AG04450 (cell line): Measurements from ENCODE around the gene NEDD8. TPM values are rescaled to one million over a fixed set of nuclear protein-coding genes. Genes with fewer than 3 reads are reported as not detected.
A peak's percentile ranks its signal among the peaks of the same experiment; 100 is the strongest.
"Not testable (repeated sequence)": the region's sequence is repeated elsewhere in the genome, so short reads cannot be mapped to it uniquely, and the experiment has no call there.

Source experiments
- CTCF ChIA-PET: fragments of 300-600, 350-600 bp; formaldehyde crosslinking; extraction: SDS; loops from one replicate; lab custom pipeline; 2022; ENCODE audit warnings: antibody characterized with exemption, inconsistent platforms; lab: Charles Lee
- POLR2A ChIA-PET: fragments of 350-600 bp; formaldehyde crosslinking; extraction: SDS; loops from one replicate; lab custom pipeline; 2021; ENCODE audit warnings: antibody characterized with exemption, inconsistent platforms; lab: Yijun Ruan, JAX
- DNase-seq: peaks from one replicate; pipeline ENCODE4 v3.0.0-alpha.2; 2011; ENCODE audit warnings: low read depth, low spot score
- H3K27ac ChIP-seq: one replicate; pipeline ENCODE4 v1.5.1; 2012; ENCODE audit warnings: low read depth, low read length, control low read depth
- H3K27me3 ChIP-seq: one replicate; pipeline ENCODE4 v1.6.0; 2012; ENCODE audit warnings: low read length; ENCODE audit not compliant: control insufficient read depth, insufficient read depth
- H3K4me3 ChIP-seq: 2 replicates; pipeline ENCODE4 v1.5.1; 2011; ENCODE audit warnings: mild to moderate bottlenecking, low read depth, low read length, control low read depth
- H3K9me3 ChIP-seq: 2 replicates; pipeline ENCODE4 v1.5.1; 2012; ENCODE audit warnings: low read length; ENCODE audit not compliant: control insufficient read depth, insufficient read depth
- polyA plus RNA-seq: library from polyadenylated mRNA; depleted of rRNA; stranded (reverse); fragments of >200 nt; gene quantifications from 2 replicates; pipeline ENCODE4 v1.2.3, GENCODE V29; 2011
- TF ChIP-seq, protein P1 (sequence below): IDR thresholded peaks from 2 replicates; pipeline ENCODE4 v1.5.1; 2011; ENCODE audit warnings: low read depth, low read length, control low read depth, inconsistent platforms

Gene NEDD8
- polyA plus RNA-seq, 1 experiment = 363 TPM

DNA sequence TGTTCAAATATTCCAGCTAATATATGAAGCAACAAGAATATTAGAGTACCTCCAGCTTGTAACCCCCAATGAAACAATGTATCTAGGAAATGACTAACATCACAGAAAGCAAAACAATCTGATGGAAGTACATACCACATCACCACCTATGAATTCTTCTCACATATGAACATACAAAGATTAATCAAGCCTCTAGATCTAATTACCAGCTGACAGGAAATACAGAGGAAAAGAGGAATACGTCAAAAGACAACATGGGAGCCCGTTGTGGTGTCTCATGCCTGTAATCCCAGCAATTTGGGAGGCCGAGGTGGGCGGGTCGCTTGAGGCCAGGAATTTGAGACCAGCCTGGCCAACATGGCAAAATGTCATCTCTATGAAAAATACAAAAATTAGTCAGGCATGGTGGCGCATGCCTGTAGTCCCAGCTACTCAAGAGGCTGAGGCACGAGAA lies 7.5 kb downstream of the NEDD8 start:
- no peak overlapping the region for H3K4me3 ChIP-seq
- ChIA-PET POLR2A (interaction anchor here (1.2 to 1.4 kb wide), 2 partner anchors 11 to 17 kb away, joined by 4 to 7 read pairs; partner anchors contain the start of genes CHMP4A and TINF2), CTCF (interaction anchor here (0.5 to 1.0 kb wide), 2 partner anchors 18 to 176 kb away, joined by 3 read pairs; partner anchors contain the start of gene TINF2)
- H3K27me3 ChIP-seq = no peaks in the 10 kb centered on the region
- H3K9me3 ChIP-seq = no peaks in the 10 kb centered on the region
- TF ChIP-seq, protein P1, sequence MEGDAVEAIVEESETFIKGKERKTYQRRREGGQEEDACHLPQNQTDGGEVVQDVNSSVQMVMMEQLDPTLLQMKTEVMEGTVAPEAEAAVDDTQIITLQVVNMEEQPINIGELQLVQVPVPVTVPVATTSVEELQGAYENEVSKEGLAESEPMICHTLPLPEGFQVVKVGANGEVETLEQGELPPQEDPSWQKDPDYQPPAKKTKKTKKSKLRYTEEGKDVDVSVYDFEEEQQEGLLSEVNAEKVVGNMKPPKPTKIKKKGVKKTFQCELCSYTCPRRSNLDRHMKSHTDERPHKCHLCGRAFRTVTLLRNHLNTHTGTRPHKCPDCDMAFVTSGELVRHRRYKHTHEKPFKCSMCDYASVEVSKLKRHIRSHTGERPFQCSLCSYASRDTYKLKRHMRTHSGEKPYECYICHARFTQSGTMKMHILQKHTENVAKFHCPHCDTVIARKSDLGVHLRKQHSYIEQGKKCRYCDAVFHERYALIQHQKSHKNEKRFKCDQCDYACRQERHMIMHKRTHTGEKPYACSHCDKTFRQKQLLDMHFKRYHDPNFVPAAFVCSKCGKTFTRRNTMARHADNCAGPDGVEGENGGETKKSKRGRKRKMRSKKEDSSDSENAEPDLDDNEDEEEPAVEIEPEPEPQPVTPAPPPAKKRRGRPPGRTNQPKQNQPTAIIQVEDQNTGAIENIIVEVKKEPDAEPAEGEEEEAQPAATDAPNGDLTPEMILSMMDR = no peak
- peak; percentile 47 for DNase-seq
- no peak overlapping the region for H3K27ac ChIP-seq

DNA sequence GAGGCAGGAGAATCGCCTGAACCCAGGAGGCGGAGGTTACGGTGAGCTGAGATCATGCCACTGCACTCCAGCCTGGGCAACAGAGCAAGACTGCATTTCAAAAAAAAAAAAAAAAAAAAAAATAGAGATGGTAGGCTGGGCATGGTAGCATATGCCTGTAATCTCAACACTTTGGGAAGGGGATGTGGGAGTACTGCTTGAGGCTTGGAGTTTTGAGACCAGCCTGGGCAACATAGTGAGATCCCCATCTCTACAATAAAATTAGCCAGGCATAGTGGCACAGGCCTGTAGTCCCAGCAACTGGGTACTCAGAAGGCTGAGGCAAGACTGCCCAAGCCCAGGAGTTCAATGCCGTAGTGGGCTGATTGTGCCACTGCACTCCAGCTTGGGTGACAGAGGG lies 9.2 kb downstream of the NEDD8 start:
- H3K27ac ChIP-seq, H3K4me3 ChIP-seq, CTCF ChIA-PET, DNase-seq, POLR2A ChIA-PET, H3K27me3 ChIP-seq, H3K9me3 ChIP-seq: not testable (repeated sequence)

DNA sequence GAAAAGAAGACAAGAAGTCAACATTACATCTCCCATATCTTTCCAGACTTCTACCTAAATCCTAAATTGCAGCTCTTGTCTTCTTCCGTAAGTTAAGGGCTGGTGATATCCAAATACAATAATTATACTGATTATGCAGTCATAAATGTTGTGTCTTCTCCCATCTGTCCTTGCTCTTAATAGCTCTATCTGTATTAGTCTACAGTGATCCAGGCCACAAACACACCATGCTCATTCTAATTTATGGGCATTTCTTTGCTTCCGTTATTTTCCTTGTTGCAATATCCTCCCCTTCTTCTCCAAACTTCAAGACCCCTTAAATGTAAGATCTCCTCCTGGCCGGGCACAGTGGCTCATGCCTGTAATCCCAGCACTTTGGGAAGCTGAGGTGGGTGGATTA lies 12.6 kb downstream of the NEDD8 start:
- TF ChIP-seq, protein P1 = no peak
- Histone ChIP-seq H3K9me3 (no peaks in the 10 kb centered on the region), H3K27me3 (no peaks in the 10 kb centered on the region), H3K27ac (no peak overlapping the region), H3K4me3 (no peak overlapping the region)
- no peak for DNase-seq
- CTCF ChIA-PET = interaction anchor here (0.7 to 2.0 kb wide), 5 partner anchors 22 to 114 kb away, joined by 3 to 8 read pairs (median 3); partner anchors contain the start of genes CIDEB and IRF9
- POLR2A ChIA-PET = interaction anchor here (0.6 kb wide), 1 partner anchor 37 kb away, joined by 5 read pairs; no protein-coding TSS in a partner anchor

DNA sequence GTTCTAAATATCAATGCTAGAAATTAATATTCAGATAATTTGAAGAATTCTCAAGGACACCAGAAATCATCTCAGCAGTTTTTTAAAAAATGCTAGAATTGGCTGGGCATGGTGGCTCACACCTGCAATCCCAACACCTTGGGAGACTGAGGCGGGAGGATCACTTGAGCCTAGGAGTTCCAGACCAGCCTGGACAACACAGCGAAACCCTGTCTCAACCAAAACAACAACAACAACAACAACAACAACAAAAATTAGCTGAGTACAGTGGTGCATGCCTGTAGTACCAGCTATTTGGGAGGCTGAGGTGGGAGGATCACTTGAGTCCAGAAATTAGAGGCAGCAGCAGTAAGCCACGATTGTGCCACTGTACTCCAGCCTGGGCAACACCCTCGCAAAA lies 13.1 kb downstream of the NEDD8 start:
- no peak overlapping the region for H3K4me3 ChIP-seq
- no peak overlapping the region for H3K27ac ChIP-seq
- TF ChIP-seq, protein P1 = no peak
- H3K27me3 ChIP-seq = no peaks in the 10 kb centered on the region
- H3K9me3 ChIP-seq = no peaks in the 10 kb centered on the region
- DNase-seq = no peak
- CTCF ChIA-PET = interaction anchor here (1.0 to 2.0 kb wide), 3 partner anchors 78 to 114 kb away, joined by 3 to 8 read pairs (median 3); partner anchors contain the start of gene CIDEB
- POLR2A ChIA-PET = interaction anchor here (0.6 kb wide), 1 partner anchor 37 kb away, joined by 5 read pairs; no protein-coding TSS in a partner anchor

DNA sequence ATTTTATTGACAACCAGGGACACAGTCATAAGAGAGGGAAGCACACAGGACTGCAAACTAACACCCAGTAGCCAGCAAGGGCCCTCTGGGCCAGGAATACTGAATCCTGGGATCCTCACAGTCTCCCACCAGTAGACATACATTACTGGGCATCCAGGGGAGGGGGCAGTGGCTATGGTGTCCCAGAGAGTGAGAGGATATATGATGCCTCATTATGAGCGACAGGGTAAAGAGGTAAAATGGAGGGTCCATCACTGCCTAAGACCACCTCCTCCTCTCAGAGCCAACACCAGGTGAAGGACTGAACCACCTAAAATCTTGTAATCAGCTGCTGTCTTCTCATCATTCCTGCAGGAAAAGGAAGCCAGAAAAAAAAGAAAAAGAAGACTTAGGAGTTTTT lies 15.3 kb downstream of the NEDD8 start:
- H3K27ac ChIP-seq = not testable (repeated sequence)
- ChIA-PET POLR2A (interaction anchor here (1.6 kb wide), 1 partner anchor 84 kb away, joined by 4 read pairs; no protein-coding TSS in a partner anchor), CTCF (interaction anchor here (1.8 kb wide), 1 partner anchor 80 kb away, joined by 15 read pairs; no protein-coding TSS in a partner anchor)

DNA sequence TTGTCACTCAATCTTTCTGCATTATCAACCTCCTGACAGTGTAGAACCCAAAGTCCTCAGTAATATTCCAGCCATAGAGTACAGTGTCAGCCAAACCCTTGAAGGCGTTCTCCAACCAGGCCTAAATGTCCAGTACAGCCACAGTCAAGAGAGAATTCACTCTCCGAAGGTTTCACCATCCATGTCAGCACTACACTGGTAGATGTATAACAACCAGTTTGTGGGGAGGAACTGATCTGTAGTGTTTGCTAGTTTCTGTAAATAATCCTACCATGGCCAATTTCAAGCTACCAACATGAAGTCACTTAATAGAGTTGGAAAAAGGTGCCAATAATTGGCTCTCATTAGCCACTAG lies 15.8 kb downstream of the NEDD8 start:
- CTCF ChIA-PET = interaction anchor here (0.9 to 1.8 kb wide), 3 partner anchors 11 to 81 kb away, joined by 3 to 15 read pairs (median 3); no protein-coding TSS in a partner anchor
- Histone ChIP-seq H3K27ac (peak overlapping the region; percentile 84), H3K9me3 (no peaks in the 10 kb centered on the region; the same call in 1 of the 2 replicates), H3K27me3 (no peaks in the 10 kb centered on the region), H3K4me3 (peak overlapping the region; percentile 79)
- DNase-seq = no peak
- POLR2A ChIA-PET = interaction anchor here (0.8 to 1.6 kb wide), 7 partner anchors 15 to 84 kb away, joined by 3 to 9 read pairs (median 4); partner anchors contain the start of genes RABGGTA and TINF2
- TF ChIP-seq, protein P1 = no peak

More for the DNA sequence above, 15.3 kb downstream of the NEDD8 start:
- not testable (repeated sequence) for H3K27me3 ChIP-seq, DNase-seq, H3K4me3 ChIP-seq, H3K9me3 ChIP-seq
